Upper lobe of right lung (tissue), 1 donor: ENCODE measurements around the gene TOM1L2. TPM values are rescaled to one million over a fixed set of nuclear protein-coding genes. Genes with fewer than 3 reads are reported as not detected.

ENCODE experiments used
- ATAC-seq: fragments of 200-7000 bp; cut with Tn5 transposase; one replicate; pipeline ENCODE4 v1.9.1; 2020; ENCODE audit warnings: mild to moderate bottlenecking, moderate library complexity
- DNase-seq: peaks from one replicate; pipeline ENCODE4 v3.0.0-alpha.2; 2020
- H3K27ac ChIP-seq: fragments of 200-600 bp; one replicate; pipeline ENCODE4 v1.8.0; 2022
- H3K27me3 ChIP-seq: fragments of 200-600 bp; one replicate; pipeline ENCODE4 v1.8.0; 2022; ENCODE audit warnings: mild to moderate bottlenecking
- H3K36me3 ChIP-seq: fragments of 200-600 bp; one replicate; pipeline ENCODE4 v1.8.0; 2022
- H3K4me1 ChIP-seq: fragments of 200-600 bp; one replicate; pipeline ENCODE4 v1.8.0; 2022
- H3K4me3 ChIP-seq: fragments of 200-600 bp; one replicate; pipeline ENCODE4 v1.8.0; 2022; ENCODE audit warnings: mild to moderate bottlenecking
- H3K9me3 ChIP-seq: fragments of 200-600 bp; one replicate; pipeline ENCODE4 v1.8.0; 2022
- CTCF ChIP-seq: fragments of 200-600 bp; IDR thresholded peaks from one replicate; pipeline ENCODE4 v1.8.0; 2022; ENCODE audit warnings: antibody characterized with exemption
- intact Hi-C: fragments of 100-400 bp; cut with DNase I; formaldehyde crosslinking; loops from one replicate; pipeline ENCODE4 v1.11.0; 2022
- total RNA-seq: library from RNA; stranded (reverse); fragmentation: NEBNext Ultra II Directional; extraction: Animal tissue kit (Norgen Biotek cat#: 25700); gene quantifications from one replicate; pipeline ENCODE4 v1.2.1, GENCODE V29; 2021
- donor health status: DM: no; HTN: yes; CAD: no; lungs with severe emphysema.

Gene TOM1L2
- total RNA-seq, 1 donor from 2014 or later, result 76.7 TPM

GRCh38 chr17:17836818-17837379 lies 135.3 kb downstream of the TOM1L2 start, which contains the start of gene SREBF1:
Gene SREBF1, minus strand, starts transcription at chr17:17836986. Its CDS starts 169 bp downstream, at chr17:17836817.
- H3K4me1 ChIP-seq, result peaks cover 63% of the 10 kb centered on the region
- DNase-seq (peak; percentile 85), ATAC-seq (peak; percentile 7)
- intact Hi-C loops, result no loop called here
- H3K27ac ChIP-seq, result peak within 1 kb of the TSS; percentile 100
- no peak for TF ChIP-seq CTCF
- H3K27me3 ChIP-seq, result no peaks in the 10 kb centered on the region
- peak within 1 kb of the TSS; percentile 94 for H3K4me3 ChIP-seq
- no peaks in the 10 kb centered on the region for H3K36me3 ChIP-seq
- H3K9me3 ChIP-seq, result no peaks in the 10 kb centered on the region

DNA sequence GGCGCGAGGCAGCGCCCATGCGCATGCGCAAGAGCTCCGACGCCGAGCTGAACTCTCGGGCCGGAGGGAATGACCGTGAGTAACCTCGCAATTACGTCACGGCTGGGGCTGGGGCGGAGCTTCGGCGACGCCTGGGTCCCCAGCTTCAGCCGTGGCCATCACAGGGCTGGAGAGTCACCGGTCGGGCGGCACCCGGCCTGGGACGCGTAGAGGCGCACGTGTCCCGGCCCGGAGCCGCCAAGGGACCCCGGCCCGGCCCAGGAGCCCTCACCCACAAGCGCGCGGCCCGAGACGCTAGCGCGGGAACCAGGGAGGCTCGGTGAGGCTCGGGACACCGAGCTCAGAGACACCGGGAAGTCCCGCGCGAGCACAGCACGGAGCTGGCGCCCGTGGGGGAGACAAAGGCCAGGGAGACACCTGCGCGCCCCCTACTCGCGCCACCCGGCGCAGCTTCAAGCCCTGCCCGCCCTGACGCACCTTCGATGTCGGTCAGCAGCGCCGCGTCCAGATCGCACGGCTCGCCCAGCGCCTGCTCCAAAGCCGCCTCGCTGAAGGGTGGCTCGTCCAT lies 135.9 kb downstream of the TOM1L2 start:
- peak; percentile 78 for ATAC-seq

DNA sequence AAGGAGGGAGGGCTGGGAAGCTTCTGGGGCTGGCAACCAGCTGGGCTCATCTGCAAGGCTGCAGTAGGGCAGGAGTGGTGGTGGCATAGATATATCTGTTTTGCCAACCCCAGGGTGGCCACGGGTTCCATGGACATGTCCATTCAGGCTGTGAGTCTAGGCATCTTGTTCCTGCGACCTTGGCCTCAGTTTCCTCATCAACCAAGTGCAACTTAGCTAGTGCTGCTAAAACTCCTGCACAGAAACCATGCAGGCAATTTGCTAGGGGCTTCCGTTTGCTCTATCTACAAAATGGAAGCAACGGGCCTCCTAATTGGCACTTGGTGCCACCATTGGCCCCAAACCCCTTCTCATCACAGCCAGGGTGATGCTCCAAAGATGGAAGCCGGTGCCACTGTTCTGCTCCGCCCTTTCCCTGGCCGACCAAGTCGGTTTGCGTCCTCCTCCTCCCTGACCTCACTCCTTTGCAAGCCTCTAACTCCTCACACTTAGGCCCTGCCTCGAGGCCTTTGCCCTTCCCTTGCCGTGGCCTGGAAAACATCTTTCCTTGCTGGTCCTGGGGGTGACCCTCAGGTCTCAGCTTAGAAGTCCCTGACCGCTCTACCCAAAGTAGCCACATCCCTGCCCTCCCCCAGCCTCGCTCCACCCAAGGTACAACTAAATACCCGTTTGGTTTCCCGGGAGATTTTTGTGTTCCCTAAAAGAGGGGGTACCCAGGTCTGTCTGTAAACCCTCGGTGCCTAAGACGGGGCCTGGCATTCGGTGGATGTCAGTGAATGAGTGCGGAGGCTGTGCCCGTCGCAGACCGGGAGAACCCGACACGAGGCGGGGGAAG lies 136.6 kb downstream of the TOM1L2 start:
- Histone ChIP-seq H3K9me3 (no peaks in the 10 kb centered on the region), H3K27ac (peak overlapping the region; percentile 100), H3K4me1 (peaks cover 50% of the 10 kb centered on the region), H3K36me3 (no peaks in the 10 kb centered on the region), H3K4me3 (peak overlapping the region; percentile 94), H3K27me3 (no peaks in the 10 kb centered on the region)
- TF ChIP-seq CTCF, result no peak
- intact Hi-C loops, result no loop called here
- DNase-seq (no peak), ATAC-seq (no peak)

More for the DNA sequence above, 135.9 kb downstream of the TOM1L2 start:
- Histone ChIP-seq H3K36me3 (no peaks in the 10 kb centered on the region), H3K27ac (peak overlapping the region; percentile 100), H3K9me3 (no peaks in the 10 kb centered on the region), H3K4me3 (peak overlapping the region; percentile 94), H3K27me3 (no peaks in the 10 kb centered on the region), H3K4me1 (peaks cover 57% of the 10 kb centered on the region)
- TF ChIP-seq CTCF, result no peak
- intact Hi-C loops, result no loop called here
- DNase-seq, result peak; percentile 98

DNA sequence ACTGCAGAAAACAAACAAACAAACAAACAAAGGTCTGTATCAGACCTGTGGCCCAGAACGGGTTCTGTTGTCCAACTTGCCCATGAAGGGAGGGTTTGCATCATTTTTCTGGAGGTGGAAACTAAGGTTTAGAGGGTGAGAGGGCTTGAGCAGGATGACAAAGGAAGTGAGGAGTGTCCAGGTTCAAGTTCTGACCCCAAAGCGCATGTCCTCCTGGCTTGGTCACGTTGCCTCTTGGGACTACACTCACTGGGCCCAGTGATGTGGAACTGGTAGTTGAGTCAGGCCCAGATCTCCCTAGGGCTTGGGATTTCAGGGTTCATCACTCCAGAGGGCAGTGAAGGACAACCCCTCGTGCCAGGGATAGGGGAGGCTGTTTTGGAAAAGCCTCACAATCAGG lies 137.2 kb downstream of the TOM1L2 start:
- no peak for ATAC-seq

More for the DNA sequence above, 137.2 kb downstream of the TOM1L2 start:
- Histone ChIP-seq H3K4me1 (peaks cover 52% of the 10 kb centered on the region), H3K36me3 (no peaks in the 10 kb centered on the region), H3K9me3 (no peaks in the 10 kb centered on the region), H3K4me3 (peak overlapping the region; percentile 94), H3K27ac (peak overlapping the region; percentile 100), H3K27me3 (no peaks in the 10 kb centered on the region)
- intact Hi-C loops, result no loop called here
- DNase-seq, result no peak
- TF ChIP-seq CTCF, result no peak
